ENCODE data around the gene SYNJ2.
"Not testable (repeated sequence)": the region's sequence is repeated elsewhere in the genome, so short reads cannot be mapped to it uniquely, and the experiment has no call there.

SYNJ2 gene

GRCh38 chr6:157955675-157956074, 26.0 kb upstream of the SYNJ2 start:
- no peak for FAIRE-seq

GRCh38 chr6:157956171-157956730, 25.4 kb upstream of the SYNJ2 start:
- no peak for FAIRE-seq

- FAIRE-seq: no peak
Measured at GRCh38 chr6:157959451-157960227, 22.0 kb upstream of the SYNJ2 start.

GRCh38 chr6:157961153-157961831, 20.4 kb upstream of the SYNJ2 start:
- FAIRE-seq: no peak

- FAIRE-seq: no peak
Measured at GRCh38 chr6:157961832-157962575, 19.7 kb upstream of the SYNJ2 start.

- no peak for FAIRE-seq
Measured at GRCh38 chr6:157962601-157963302, 18.9 kb upstream of the SYNJ2 start.

- FAIRE-seq: no peak
Measured at GRCh38 chr6:157964100-157964499, 17.6 kb upstream of the SYNJ2 start.

GRCh38 chr6:157965387-157965786, 16.3 kb upstream of the SYNJ2 start:
- FAIRE-seq: no peak

- FAIRE-seq: no peak
Measured at GRCh38 chr6:157966589-157966977, 15.1 kb upstream of the SYNJ2 start.

- FAIRE-seq: no peak
Measured at GRCh38 chr6:157967020-157967419, 14.6 kb upstream of the SYNJ2 start.

- no peak for FAIRE-seq
Measured at GRCh38 chr6:157967486-157967885, 14.2 kb upstream of the SYNJ2 start.

- not testable (repeated sequence) for FAIRE-seq
Measured at GRCh38 chr6:157972177-157972576, 9.5 kb upstream of the SYNJ2 start.

GRCh38 chr6:157974341-157974894, 7.2 kb upstream of the SYNJ2 start:
- FAIRE-seq: no peak

- no peak for FAIRE-seq
Measured at GRCh38 chr6:157974967-157975366, 6.7 kb upstream of the SYNJ2 start.

GRCh38 chr6:157975456-157975855, 6.2 kb upstream of the SYNJ2 start:
- no peak for FAIRE-seq

GRCh38 chr6:157976345-157977175, 5.1 kb upstream of the SYNJ2 start:
- FAIRE-seq: no peak

- FAIRE-seq: no peak
Measured at GRCh38 chr6:157977176-157977804, 4.4 kb upstream of the SYNJ2 start.

- FAIRE-seq: no peak
Measured at GRCh38 chr6:157978021-157978783, 3.5 kb upstream of the SYNJ2 start.

GRCh38 chr6:157980288-157981131, 1.2 kb upstream of the SYNJ2 start:
- FAIRE-seq: no peak

- FAIRE-seq: no peak
Measured at GRCh38 chr6:157981132-157981394, 600 bp upstream of the SYNJ2 start.
